Endothelial cell of umbilical vein (primary cell): ENCODE results near the gene RAB43. TPM values are rescaled to one million over a fixed set of nuclear protein-coding genes. Genes with fewer than 3 reads are reported as not detected.

ENCODE experiments used
- BruUV-seq: library from RNA; stranded (reverse); fragments of 400-500 nt; replicated peaks from 2 replicates; lab custom pipeline; 2021; lab: Mats Ljungman, UMichigan
- CTCF ChIA-PET: fragments of 300-600, 350-600 bp; sonication (Branson Sonifier 250); formaldehyde crosslinking; loops from one replicate; lab custom pipeline; 2021; ENCODE audit warnings: antibody characterized with exemption, inconsistent platforms; lab: Charles Lee
- POLR2A ChIA-PET: fragments of 300-600, 350-600 bp; sonication (Branson Sonifier 250); formaldehyde crosslinking; loops from one replicate; lab custom pipeline; 2021; ENCODE audit warnings: antibody characterized with exemption, inconsistent platforms; lab: Charles Lee
- DNase-seq: peaks from one replicate; pipeline ENCODE4 v3.0.0-alpha.2; 2011; ENCODE audit warnings: low read depth, low spot score
- FAIRE-seq: peaks from 2 replicates; lab custom pipeline; 2011; peaks lifted over from hg19 to GRCh38; lab: Jason Lieb, UNC
- H2AFZ ChIP-seq: 2 replicates; pipeline ENCODE4 v1.6.0; 2012; ENCODE audit warnings: low read depth, low read length, control low read depth, inconsistent platforms
- H3K27ac ChIP-seq: 2 replicates; pipeline ENCODE4 v1.5.1; 2011; ENCODE audit warnings: low read depth, mild to moderate bottlenecking, control low read depth, low read length, moderate library complexity; ENCODE audit not compliant: insufficient read depth
- H3K27me3 ChIP-seq, 2 experiments: 2 replicates each; pipeline versions ENCODE4 v1.6.0 to v1.6.1; 2011; ENCODE audit warnings: low read length in 2 of 2, mixed read lengths in 1 of 2; ENCODE audit not compliant: control insufficient read depth in 2 of 2, insufficient read depth in 2 of 2
- H3K36me3 ChIP-seq, 2 experiments: 2 replicates in 1 of 2; 3 replicates in 1 of 2; pipeline ENCODE4 v1.5.1; 2011; ENCODE audit warnings: low read length in 2 of 2, mild to moderate bottlenecking in 1 of 2, moderate library complexity in 1 of 2; ENCODE audit not compliant: control insufficient read depth in 2 of 2, insufficient read depth in 2 of 2; ENCODE audit errors: extremely low read depth in 1 of 2
- H3K4me1 ChIP-seq: 3 replicates; pipeline ENCODE4 v1.5.1; 2011; ENCODE audit warnings: mild to moderate bottlenecking, low read length; ENCODE audit not compliant: control insufficient read depth, insufficient read depth; ENCODE audit errors: extremely low read depth
- H3K4me2 ChIP-seq: 2 replicates; pipeline ENCODE4 v1.6.1; 2011; ENCODE audit warnings: low read length, control low read depth, mixed read lengths; ENCODE audit not compliant: insufficient read depth
- H3K4me3 ChIP-seq, 3 experiments: fragments of 200-600 bp in 1 of 3; sonication (generic), shearing (Covaris generic) in 1 of 3; replicated peaks in 1 of 3; 2 replicates each; pipeline ENCODE4 v1.5.1; 2011 to 2016; ENCODE audit warnings: control low read depth in 3 of 3, low read length in 3 of 3, mild to moderate bottlenecking in 2 of 3, inconsistent platforms in 1 of 3, low read depth in 1 of 3, moderate library complexity in 1 of 3; ENCODE audit not compliant: insufficient read depth in 1 of 3
- H3K79me2 ChIP-seq: 2 replicates; pipeline ENCODE4 v1.6.0; 2012; ENCODE audit warnings: low read length, inconsistent platforms; ENCODE audit not compliant: control insufficient read depth, insufficient read depth
- H3K9ac ChIP-seq: replicated peaks from 2 replicates; pipeline ENCODE3; 2011; ENCODE audit warnings: low read length, control low read depth; ENCODE audit not compliant: insufficient read depth; ENCODE audit errors: extremely low read depth
- H3K9me1 ChIP-seq: replicated peaks from 3 replicates; pipeline ENCODE4 v1.6.0; 2011; ENCODE audit warnings: mild to moderate bottlenecking, low read length; ENCODE audit not compliant: control insufficient read depth, insufficient read depth; ENCODE audit errors: extremely low read depth
- H3K9me3 ChIP-seq: replicated peaks from 2 replicates; pipeline ENCODE4 v1.5.1; 2012; ENCODE audit warnings: low read length, inconsistent platforms; ENCODE audit not compliant: control insufficient read depth, insufficient read depth
- H4K20me1 ChIP-seq: replicated peaks from 2 replicates; pipeline ENCODE3; 2011; ENCODE audit warnings: mild to moderate bottlenecking, low read length; ENCODE audit not compliant: control insufficient read depth, insufficient read depth; ENCODE audit errors: extremely low read depth
- EZH2 ChIP-seq: IDR thresholded peaks from 2 replicates; pipeline ENCODE4 v1.6.1; 2012; ENCODE audit warnings: borderline replicate concordance, low read depth, mild to moderate bottlenecking, moderate library complexity, low read length, inconsistent platforms; ENCODE audit not compliant: severe bottlenecking
- FOS ChIP-seq: IDR thresholded peaks from 2 replicates; pipeline ENCODE4 v1.6.1; 2011; ENCODE audit warnings: mild to moderate bottlenecking, low read length, moderate library complexity, borderline replicate concordance; ENCODE audit not compliant: insufficient read depth
- GATA2 ChIP-seq: IDR thresholded peaks from 2 replicates; pipeline ENCODE4 v1.7.0; 2011; ENCODE audit warnings: low read depth, mild to moderate bottlenecking, moderate library complexity, mixed read lengths, low read length; ENCODE audit not compliant: insufficient read length, insufficient read depth
- JUN ChIP-seq: IDR thresholded peaks from 2 replicates; pipeline ENCODE4 v1.6.1; 2011; ENCODE audit warnings: borderline replicate concordance, low read depth; ENCODE audit not compliant: insufficient read length, insufficient read depth
- MYC ChIP-seq: IDR thresholded peaks from one replicate; pipeline ENCODE4 v1.6.1; 2011; ENCODE audit warnings: mild to moderate bottlenecking, low read depth, low read length
- POLR2A ChIP-seq: IDR thresholded peaks from 2 replicates; pipeline ENCODE4 v1.6.1; 2012; ENCODE audit warnings: low read depth, mild to moderate bottlenecking, control low read depth, low read length
- POLR2AphosphoS5 ChIP-seq: IDR thresholded peaks from 2 replicates; pipeline ENCODE4 v1.6.1; 2012; ENCODE audit warnings: low read depth, mild to moderate bottlenecking, control low read depth, low read length, moderate library complexity; ENCODE audit not compliant: insufficient read depth
- dilution Hi-C: fragments of 300-500 bp; cut with MboI; formaldehyde crosslinking; loops from one replicate; pipeline ENCODE4 v1.15.0; 2019; ENCODE audit warnings: low sequenced_read_pairs; ENCODE audit not compliant: extremely low pct_ligation_motif_present
- intact Hi-C: fragments of 100-400 bp; cut with micrococcal nuclease; formaldehyde crosslinking; loops from one replicate; pipeline ENCODE4 v1.10.0; 2022
- polyA plus RNA-seq, 4 experiments: library from polyadenylated mRNA; depleted of rRNA in 3 of 4; stranded (reverse) in 3 of 4; unstranded in 1 of 4; fragments of >200 nt; gene quantifications; 2 replicates each; pipeline versions ENCODE4 v1.2.1 to v1.2.3, GENCODE V29; 2011 to 2012; ENCODE audit warnings: missing spikeins in 1 of 4
- total RNA-seq: library from RNA; stranded (reverse); gene quantifications from 2 replicates; pipeline ENCODE4 v1.2.3, GENCODE V29; 2021
- TF ChIP-seq, protein P1 (sequence below), 2 donors: IDR thresholded peaks; 1 replicate in 1 of 2; 2 replicates in 1 of 2; pipeline ENCODE4 v1.5.1; 2011; ENCODE audit warnings: low read length in 2 of 2, mild to moderate bottlenecking in 2 of 2, moderate library complexity in 2 of 2, control low read depth in 1 of 2, inconsistent platforms in 1 of 2, low read depth in 1 of 2; ENCODE audit not compliant: insufficient read depth in 1 of 2; ENCODE audit errors: extremely low read depth in 1 of 2
- TF ChIP-seq, protein P2 (sequence below): IDR thresholded peaks from 2 replicates; pipeline ENCODE4 v1.6.1; 2011; ENCODE audit not compliant: insufficient read depth, insufficient read length

The RAB43 gene
- total and polyA plus RNA-seq, 2 donors (not counting 3 experiments of a cell fraction or from before 2014, with no cell fraction given) = 18.5 to 31.5 TPM

- Histone ChIP-seq H2AFZ (no peak overlapping the region), H3K9me3 (no peaks in the 10 kb centered on the region), H3K9me1 (no peaks in the 10 kb centered on the region), H3K79me2 (no peaks in the 10 kb centered on the region), H3K9ac (no peak overlapping the region), H4K20me1 (no peaks in the 10 kb centered on the region), H3K36me3 (peaks cover 21 to 34% of the 10 kb centered on the region in 2 experiments), H3K4me1 (no peaks in the 10 kb centered on the region), H3K27ac (no peak overlapping the region), H3K4me3 (no peak overlapping the region), H3K27me3 (no peaks in the 10 kb centered on the region), H3K4me2 (no peak overlapping the region)
- no TSS peak for BruUV-seq
- no peak for FAIRE-seq
- ChIA-PET CTCF (interaction anchor here (1.1 to 1.2 kb wide), 2 partner anchors 101 to 158 kb away, joined by 3 to 6 read pairs; no protein-coding TSS in a partner anchor), POLR2A (no interaction called here)
- dilution Hi-C loops (no loop called here), intact Hi-C loops (no loop called here)
- TF ChIP-seq, protein P1, sequence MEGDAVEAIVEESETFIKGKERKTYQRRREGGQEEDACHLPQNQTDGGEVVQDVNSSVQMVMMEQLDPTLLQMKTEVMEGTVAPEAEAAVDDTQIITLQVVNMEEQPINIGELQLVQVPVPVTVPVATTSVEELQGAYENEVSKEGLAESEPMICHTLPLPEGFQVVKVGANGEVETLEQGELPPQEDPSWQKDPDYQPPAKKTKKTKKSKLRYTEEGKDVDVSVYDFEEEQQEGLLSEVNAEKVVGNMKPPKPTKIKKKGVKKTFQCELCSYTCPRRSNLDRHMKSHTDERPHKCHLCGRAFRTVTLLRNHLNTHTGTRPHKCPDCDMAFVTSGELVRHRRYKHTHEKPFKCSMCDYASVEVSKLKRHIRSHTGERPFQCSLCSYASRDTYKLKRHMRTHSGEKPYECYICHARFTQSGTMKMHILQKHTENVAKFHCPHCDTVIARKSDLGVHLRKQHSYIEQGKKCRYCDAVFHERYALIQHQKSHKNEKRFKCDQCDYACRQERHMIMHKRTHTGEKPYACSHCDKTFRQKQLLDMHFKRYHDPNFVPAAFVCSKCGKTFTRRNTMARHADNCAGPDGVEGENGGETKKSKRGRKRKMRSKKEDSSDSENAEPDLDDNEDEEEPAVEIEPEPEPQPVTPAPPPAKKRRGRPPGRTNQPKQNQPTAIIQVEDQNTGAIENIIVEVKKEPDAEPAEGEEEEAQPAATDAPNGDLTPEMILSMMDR (IDR thresholded peaks at IDR 0.05; ENCODE audit: extremely low read depth in 1 of 2, insufficient read depth in 1 of 2, low read depth in 1 of 2, low read length in 2 of 2) = no peak
- TF ChIP-seq POLR2AphosphoS5 (no peak), MYC (no peak), FOS (no peak), EZH2 (no peak), GATA2 (no peak), POLR2A (no peak), JUN (no peak)
- TF ChIP-seq, protein P2, sequence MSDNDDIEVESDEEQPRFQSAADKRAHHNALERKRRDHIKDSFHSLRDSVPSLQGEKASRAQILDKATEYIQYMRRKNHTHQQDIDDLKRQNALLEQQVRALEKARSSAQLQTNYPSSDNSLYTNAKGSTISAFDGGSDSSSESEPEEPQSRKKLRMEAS = no peak
- DNase-seq = no peak
These were observed 7.0 kb upstream of the RAB43 start for GRCh38 chr3:129128357-129129155.
